HPDE6-E6E7 (cell line): Measurements from ENCODE around the gene EDN1.

Source experiments
- DNase-seq: peaks from one replicate; pipeline ENCODE4 v3.0.0; 2011; ENCODE audit warnings: missing footprints; ENCODE audit errors: extremely low spot score

Gene EDN1

DNA sequence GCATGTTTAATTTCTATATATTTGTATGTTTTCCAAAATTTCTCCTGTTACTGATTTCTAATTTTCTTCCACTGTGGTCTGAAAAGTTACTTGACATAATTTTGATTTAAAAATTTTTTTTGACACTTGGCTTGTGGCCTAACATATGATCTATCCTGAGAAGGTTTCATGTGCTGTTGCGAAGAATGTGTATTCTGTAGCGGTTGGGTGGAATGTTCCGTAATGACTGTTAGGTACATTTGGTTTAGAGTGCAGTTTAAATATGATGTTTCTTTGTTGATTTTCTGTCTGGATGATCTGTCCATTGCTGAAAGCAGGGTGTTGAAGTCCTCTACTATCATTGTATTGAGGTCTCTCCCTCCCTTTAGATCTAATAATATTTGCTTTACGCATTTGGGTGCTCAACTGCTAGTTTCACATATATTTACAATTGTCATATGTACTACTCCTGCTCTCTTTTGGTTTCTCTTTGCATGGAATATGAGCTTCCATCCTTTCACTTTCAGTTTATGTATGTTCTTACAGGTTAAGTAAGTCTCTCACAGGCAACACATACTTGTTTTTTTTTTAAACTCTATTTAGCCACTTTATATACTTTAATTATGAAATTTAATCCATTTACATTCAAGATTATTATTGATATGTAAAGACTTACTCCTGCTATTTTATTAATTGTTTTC, 19.5 kb upstream of the EDN1 start:
- no peak for DNase-seq

DNA sequence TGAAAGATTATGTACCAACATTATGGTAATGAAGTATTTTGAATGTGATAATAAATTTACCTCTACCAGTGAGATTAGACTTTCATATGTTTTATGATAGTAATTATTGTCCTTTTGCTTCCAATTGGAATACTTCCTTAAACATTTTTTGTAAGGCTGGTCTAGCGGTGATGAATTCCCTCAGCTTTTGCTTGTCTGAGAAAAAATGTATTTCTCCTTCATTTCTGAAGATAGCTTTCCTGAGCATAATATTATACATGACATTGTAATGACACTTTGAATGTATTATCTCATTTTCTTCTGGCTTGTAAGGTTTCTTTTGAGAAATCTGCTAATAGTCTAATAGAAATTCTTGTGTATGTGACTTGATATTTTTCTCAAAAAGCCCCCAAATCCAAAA, 18.6 kb upstream of the EDN1 start:
- no peak for DNase-seq

DNA sequence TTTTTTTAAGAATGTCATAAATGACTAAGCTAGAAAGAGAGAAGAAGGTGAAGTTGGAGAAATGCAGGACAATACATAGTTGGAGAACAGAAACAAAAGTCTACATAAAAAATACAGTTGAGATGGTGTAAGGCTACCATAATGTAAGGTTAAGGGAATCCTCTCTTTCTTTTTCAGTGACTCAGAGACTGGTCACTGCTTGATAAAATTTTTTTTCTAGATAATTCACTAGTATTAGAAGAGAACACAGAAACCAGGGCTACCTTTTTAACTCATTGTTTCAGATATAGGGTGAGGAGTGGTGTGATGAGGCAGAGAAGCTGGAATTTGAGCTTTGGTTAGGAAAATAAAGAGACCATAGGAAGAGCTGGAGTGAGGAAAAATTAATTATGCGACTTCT, 18.2 kb upstream of the EDN1 start:
- no peak for DNase-seq

DNA sequence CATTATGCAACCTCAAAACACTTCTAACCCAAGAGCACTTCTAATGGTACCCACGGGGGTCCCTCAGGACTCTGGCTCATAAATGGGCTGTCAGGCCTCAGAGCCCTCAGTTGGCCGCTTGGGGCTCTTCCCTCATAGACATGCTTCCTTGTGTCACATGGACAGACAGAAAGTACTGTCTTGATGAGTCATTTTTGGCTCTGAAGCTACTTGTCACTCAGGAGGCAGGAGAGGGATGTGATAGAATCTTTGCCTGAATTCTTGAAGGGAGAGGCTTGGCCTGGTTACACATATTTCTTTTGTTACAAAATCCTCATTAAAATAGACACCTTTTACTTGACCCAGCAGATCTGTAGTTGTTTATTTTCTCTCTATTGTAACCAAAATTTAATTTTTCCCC, 15.1 kb upstream of the EDN1 start:
- DNase-seq, result no peak

DNA sequence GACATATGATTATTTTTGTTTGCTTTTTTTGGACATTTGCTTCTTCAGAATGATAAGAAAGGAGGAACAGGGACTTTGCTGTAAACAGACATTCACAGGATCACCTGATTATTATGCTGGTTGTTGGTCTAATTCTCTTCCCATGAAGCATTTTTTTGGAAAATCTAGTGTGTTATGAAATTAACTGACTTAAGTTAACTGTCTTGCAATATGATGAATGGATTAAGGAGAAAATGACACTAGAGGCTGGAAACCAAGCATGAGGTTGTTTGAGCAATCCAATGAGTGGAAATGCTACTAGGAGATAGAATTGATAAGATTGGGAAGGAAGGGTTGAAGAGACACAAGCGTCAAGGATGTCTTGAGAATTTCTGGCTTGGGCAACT, 13.2 kb upstream of the EDN1 start:
- DNase-seq, result no peak

DNA sequence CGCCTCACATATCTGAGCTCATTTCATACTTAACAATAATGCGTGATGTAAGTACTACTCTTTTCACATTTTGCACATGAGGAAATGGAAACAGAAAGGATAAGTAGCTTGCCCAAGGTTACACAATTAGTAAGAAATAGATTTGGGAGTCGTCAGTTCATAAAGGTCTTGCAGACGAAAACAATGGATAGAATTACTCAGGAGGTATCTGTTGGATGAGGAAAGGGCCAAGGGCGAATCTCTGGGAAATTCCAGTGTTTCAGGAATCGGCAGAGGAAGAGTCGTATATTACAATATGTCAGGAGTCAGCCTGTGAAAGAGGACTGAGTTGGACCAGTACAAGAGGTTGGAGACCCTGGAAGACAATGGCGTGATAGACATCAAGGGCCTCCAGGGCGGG, 12.8 kb upstream of the EDN1 start:
- DNase-seq, result no peak

DNA sequence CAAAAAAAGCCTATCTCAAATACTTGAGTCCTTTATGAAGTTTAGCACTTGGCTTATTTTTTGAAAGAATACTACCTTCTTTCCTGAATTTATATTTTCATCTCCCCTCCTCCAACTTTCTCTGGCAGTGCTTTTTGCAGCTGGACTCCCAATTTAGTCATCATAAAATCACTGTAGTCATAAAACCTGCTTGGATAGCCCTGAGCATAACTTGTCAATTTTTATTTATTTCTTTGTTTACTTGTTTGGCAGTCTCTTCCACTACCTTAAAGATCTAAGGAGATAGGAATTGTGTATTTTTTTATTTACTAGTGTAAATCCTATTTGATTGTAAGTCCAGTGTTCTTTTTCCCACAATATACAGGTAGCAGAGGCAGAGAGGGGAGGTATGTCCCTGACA, 11.2 kb upstream of the EDN1 start:
- no peak for DNase-seq

DNA sequence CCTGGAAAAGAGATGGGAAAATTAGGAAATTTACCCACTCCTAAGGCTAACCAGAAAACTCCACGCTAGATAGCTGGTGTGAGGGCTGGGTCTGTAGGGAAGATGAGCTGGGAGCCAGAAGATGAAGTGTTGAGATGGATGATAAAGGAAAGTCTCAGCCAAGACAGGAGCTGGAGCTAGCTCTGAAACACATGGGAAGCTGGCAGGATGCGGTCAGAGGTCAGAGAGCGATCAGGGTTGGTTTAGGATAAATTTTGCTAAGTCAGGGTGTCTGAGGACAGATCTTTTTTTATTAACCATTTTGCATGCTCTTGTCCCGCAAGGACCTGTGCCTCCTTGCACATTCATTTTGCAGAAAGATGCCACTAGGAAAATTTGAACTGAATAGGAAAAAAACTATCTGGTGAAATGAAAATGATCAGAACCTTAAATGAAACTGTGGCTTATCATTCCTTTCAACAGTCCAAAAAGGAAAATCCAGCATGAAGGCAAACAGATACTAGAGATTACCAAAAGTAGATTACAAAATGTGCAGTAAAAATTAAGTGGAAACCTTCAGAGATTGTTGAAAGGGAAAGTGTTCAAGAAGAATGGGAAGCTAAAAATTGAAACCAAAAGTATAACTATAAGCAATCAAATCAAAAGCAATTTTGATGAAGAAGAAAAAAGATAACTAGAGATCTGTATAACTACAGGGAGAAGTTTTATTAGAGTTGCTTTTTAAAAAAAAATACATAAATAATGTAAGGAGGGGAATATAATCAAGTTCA, 10.7 kb upstream of the EDN1 start:
- DNase-seq, result no peak

DNA sequence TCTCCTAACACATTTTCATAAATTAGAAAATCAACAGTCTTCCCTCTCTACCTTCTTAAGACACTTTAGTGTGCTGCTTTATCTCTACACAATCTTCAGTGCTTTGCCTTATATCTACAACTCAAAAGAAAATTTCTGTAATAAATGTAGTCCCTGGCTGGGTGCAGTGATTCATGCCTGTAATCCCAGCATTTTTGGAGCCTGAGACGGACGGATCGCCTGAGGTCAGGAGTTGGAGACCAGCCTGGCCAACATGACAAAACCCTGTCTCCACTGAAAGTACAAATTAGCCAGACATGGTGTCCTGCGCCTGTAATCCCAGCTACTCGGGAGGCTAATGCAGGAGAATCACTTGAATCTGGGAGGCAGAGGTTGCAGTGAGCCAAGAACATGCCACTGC, 9.7 kb upstream of the EDN1 start:
- no peak for DNase-seq

DNA sequence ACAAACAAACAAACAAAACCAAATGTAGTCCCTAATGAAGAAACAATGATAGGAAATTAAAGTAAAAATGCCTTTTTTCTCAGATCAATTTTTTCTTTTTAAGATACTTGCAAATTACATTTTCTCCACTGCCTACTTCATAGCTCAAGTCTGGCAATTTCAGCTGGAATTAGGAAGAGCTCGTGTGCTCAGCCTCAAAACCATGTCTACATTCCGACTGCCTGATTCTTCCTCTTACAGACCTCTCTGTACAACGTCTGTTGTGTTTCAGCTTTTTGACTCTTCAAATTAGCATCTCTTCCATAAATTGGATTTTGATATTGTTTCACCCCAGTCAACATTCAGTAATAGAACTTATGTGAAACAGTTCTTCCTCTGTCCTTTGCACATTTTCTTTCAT, 9.3 kb upstream of the EDN1 start:
- no peak for DNase-seq

DNA sequence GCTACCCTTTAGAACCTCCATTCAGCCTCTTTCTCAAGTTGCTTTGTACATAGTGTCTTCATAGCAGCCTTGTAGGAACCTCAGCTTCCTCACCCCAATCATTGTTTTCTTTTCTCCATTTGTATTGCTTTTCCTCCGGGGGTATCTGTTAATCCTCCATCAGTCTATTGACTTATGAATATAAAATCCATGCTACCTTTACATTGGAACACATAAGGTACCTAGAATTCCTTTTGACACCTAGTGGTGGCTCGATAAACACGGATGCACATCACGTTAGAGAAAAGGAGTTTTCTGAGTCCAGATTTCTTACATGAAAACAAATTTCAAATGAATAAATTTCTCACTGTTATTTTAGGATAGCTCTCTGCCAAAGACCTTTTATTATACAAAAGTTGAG, 6.3 kb upstream of the EDN1 start:
- no peak for DNase-seq

DNA sequence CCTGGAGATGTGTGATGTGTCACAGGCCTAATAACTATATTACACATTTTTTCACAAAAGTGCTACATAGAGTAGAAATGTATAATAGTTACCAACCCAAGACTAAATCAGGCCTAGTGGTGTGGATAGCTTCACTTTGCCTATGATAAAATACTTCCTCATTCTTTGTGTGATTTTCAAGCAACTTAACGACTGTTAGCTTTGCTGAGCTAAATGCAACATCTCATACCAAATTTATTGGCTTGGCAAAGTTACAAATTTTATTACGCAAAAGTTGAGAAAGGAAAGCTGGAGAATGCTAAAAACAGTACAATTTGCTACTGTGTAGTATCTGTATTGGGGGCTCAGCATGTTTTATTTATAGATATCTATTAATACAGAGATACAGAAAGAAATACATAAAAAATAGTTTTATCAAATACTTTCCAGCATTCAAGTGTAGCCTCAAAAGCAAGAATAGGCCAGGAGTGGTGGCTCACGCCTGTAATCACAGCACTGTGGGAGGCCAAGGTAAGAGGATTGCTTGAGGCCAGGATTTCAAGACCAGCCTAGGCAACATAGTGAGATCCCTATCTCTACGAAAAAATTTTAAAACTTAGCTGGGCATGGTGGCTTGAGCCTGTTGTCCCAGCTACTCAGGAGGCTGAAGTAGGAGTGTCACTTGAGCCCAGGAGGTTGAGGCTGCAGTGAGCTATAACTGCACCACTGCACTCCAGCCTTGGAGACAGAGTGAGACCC, 3.6 kb upstream of the EDN1 start:
- DNase-seq, result no peak

DNA sequence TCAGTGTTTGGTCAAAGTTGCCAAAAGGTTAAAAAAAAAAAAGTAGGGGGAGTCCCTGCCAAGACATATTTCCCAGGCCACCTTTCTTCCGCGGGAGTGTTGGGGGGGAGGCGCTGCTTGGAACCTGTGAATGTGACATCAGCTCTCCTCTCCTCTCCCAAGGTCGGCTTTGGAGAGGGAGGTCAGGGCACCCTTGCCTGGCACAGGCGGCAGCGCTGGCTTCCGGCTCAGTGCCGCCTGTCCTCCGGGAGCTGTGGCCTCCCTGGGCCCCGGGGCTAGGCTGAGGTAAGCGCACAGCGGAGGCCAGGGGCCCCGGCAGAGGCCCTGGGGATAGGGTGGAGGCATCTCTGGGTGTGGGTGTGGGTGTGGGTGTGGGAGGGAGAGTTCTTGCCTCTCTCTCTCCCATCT, 1.9 kb upstream of the EDN1 start:
- DNase-seq, result no peak

DNA sequence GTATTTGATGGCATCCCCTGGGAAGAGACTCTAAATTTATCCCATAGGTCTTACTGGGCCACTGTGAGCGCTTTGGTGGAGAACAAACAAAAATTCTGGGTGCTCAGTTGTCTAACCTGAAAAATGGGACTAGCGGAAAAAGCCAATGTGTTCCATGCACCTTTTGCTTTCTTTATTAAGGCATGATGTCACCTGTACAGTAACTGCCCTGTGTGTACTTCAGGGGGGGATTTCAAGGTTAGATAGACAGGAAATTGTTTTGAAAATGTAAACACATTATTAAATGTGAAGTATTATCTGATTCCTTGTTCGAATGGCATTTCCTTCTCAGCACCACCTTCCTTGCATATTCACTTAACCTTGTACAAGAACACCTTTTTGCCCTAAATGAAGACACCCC, 1.2 kb upstream of the EDN1 start:
- DNase-seq, result no peak

DNA sequence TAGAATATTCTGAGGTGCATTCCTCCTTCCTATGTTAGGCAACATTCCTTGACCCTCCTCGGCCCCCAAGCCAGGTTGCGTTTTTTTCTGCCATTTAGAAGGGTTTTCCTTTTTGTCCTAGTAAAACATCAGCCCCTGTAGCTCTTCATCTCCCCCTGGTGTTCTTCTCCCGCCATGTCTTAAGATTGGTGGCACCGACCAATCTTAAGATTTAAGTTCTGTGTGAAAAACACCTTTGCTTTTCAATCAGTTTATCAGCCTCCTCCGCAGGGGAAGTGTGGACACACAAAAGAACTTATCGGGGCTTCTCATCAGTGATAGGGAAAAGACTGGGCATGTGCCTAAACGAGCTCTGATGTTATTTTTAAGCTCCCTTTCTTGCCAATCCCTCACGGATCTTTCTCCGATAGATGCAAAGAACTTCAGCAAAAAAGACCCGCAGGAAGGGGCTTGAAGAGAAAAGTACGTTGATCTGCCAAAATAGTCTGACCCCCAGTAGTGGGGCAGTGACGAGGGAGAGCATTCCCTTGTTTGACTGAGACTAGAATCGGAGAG, 719 bp upstream of the EDN1 start:
- no peak for DNase-seq

DNA sequence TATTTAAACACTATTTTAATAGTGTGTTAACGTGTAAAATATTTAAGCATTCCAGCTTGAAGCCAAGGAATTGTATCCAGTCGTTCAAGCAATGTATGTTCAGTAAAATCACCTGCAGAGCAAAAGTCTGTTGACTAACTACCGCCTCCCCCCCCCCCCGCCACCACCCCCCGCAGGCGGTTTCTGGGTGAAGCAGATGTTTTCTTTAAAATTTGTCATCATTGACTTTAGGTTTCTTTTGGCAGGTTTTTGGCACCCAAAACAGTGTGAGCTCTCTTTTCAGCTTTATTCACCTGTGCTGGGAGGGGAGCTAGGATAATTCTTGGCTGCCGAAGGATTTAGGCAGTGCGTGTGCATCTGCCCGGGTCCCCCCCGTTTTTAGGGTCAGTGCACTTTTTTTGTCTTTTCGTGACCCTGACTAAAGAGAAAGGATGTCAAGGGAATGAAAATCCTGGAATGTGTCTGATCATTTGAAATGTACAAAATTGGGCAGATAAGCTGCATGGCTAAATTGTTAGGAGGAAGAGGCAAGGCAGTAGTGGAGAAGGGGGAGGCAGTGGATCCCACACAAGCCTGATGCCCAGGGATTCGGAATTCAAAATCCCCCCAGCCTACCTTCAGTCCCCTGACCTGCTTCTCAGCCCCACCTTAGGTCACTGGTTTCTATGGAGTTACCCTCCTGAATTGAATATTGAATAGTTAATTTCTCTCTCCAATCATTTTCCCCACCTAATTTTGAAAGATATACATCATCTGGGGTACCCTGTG, 1.1 kb downstream of the EDN1 start:
- DNase-seq, result no peak

DNA sequence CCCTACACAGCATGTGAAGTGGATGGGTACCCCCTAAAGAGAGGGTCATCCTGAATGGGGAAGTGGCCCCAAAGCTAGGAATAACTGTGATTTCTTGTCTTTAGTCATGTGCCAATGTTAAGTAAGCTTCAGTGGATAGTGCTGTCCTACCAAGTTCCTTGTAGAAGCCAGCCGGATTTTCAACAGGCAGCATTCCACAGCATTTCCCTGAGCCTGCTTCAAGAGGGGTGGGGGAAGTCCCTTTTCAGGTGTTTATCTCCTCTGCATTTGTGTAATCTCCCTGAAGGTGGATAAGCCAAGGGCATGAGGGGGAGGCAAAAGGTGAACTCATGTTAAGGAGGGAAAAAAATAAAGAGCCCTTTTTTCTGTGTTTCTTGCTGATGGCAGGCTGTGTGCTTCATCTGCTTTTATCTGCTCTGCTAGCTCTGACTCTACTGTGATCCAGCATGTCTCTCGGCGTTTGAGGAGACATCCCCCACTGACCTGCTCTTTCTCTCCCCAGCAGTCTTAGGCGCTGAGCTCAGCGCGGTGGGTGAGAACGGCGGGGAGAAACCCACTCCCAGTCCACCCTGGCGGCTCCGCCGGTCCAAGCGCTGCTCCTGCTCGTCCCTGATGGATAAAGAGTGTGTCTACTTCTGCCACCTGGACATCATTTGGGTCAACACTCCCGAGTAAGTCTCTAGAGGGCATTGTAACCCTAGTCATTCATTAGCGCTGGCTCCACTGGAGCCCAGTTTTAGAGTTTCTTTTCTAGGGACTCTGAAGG, 1.9 kb downstream of the EDN1 start:
- no peak for DNase-seq

DNA sequence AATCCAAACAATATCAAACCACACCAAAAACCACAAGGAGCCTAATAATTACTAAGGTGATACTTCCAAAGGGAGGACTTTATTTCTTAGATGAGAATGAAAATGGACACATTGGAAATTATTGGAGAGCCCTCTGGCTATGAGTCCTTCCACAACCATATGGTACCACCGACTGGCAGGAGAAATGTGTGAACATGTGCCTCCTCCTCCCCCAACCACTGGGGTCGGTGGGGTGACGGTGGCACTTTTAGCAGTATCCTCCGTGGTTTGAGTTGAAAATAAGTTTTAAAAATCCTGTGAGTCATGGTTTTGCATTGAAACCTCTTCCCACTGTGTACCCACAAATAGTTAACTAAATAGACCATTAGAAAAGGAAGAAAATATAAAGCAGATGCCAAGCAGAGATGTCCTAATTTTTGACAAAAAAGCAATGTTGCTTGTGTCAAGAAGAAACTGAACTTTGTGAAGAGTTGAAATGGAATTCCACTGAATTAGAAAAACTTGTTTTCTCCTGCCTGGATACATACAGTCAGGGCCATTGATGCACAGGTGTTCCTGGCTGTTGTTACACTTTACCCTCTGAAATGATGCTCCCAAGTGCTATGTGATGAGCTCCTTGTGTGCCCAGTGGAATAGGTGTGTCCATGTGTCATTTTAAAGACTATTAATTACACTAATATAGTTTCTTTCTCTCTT, 3.2 kb downstream of the EDN1 start:
- DNase-seq, result no peak

DNA sequence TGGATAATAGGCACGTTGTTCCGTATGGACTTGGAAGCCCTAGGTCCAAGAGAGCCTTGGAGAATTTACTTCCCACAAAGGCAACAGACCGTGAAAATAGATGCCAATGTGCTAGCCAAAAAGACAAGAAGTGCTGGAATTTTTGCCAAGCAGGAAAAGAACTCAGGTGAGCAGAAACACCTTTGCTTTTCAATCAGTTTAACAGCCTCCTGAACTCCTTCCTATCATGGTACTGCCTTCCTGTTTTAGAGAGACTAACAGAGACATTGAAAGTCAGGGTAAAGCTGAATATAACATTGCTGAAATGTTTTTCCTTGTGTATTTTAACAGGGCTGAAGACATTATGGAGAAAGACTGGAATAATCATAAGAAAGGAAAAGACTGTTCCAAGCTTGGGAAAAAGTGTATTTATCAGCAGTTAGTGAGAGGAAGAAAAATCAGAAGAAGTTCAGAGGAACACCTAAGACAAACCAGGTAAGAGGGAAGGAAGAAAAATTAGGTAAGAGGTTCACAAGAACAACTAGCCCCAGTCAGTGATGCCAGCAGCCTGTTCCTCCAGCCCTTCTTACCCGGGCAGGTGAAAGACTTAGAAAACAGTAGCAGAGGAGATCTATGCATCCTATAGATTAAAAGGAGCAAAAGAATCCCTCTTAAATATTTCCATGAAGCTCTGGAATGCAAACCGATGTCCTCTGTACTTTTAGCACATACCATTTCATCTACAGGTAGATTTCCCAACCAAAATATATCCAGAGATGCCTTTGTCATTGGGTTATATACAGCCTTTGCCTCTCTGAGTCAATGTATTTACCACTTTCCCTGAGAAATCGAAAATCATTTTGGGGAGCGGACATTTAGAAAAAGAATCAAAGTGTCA, 4.0 kb downstream of the EDN1 start:
- DNase-seq, result no peak
